SK-N-SH treated with all-trans-retinoic acid at 6 μM for 48 hours (cell line): ENCODE measurements around the gene CDK11A.
A peak's percentile ranks its signal among the peaks of the same experiment; 100 is the strongest.

ENCODE experiments used
- ATAC-seq: fragments of 200-7000 bp; cut with Tn5 transposase; 3 replicates; pipeline ENCODE4 v1.9.1; 2020; ENCODE audit warnings: mild to moderate bottlenecking, moderate library complexity
- ARNTL ChIP-seq: fragments of 450-650 bp; formaldehyde crosslinking; IDR thresholded peaks from 2 replicates; pipeline ENCODE4 v1.5.0; 2020; ENCODE audit warnings: low read depth, mild to moderate bottlenecking, moderate library complexity, borderline replicate concordance
- BACH2 ChIP-seq: fragments of 250-450 bp; sonication (Bioruptor Pico); IDR thresholded peaks from 2 replicates; pipeline ENCODE4 v1.9.0; 2021; ENCODE audit warnings: mild to moderate bottlenecking, borderline replicate concordance
- GLIS3 ChIP-seq: fragments of 250-450 bp; sonication (Bioruptor Pico); IDR thresholded peaks from 2 replicates; pipeline ENCODE4 v1.5.0; 2020; ENCODE audit warnings: mild to moderate bottlenecking, moderate library complexity
- ISL1 ChIP-seq: fragments of 250-450 bp; sonication (Bioruptor Pico); IDR thresholded peaks from 2 replicates; pipeline ENCODE4 v2.1.2; 2022; ENCODE audit warnings: mild to moderate bottlenecking, moderate library complexity
- OSR1 ChIP-seq: fragments of 250-450 bp; sonication (Bioruptor Pico); IDR thresholded peaks from 2 replicates; pipeline ENCODE4 v1.8.0; 2022; ENCODE audit warnings: moderate library complexity, mild to moderate bottlenecking, inconsistent platforms
- PPARA ChIP-seq: fragments of 250-450 bp; sonication (Bioruptor Pico); IDR thresholded peaks from 2 replicates; pipeline ENCODE4 v1.5.0; 2020; ENCODE audit warnings: mild to moderate bottlenecking, borderline replicate concordance
- RARB ChIP-seq: fragments of 250-450 bp; sonication (Bioruptor Pico); IDR thresholded peaks from 2 replicates; pipeline ENCODE4 v1.8.0; 2021; ENCODE audit warnings: mild to moderate bottlenecking, moderate library complexity
- SNAI2 ChIP-seq: fragments of 250-450 bp; sonication (Bioruptor Pico); IDR thresholded peaks from 2 replicates; pipeline ENCODE4 v1.5.0; 2020; ENCODE audit warnings: mild to moderate bottlenecking, moderate library complexity
- TCF4 ChIP-seq: fragments of 250-450 bp; sonication (Bioruptor Pico); IDR thresholded peaks from 2 replicates; pipeline ENCODE4 v1.8.0; 2021; ENCODE audit warnings: mild to moderate bottlenecking, moderate library complexity, borderline replicate concordance
- TOX ChIP-seq: fragments of 250-450 bp; sonication (Bioruptor Pico); IDR thresholded peaks from 2 replicates; pipeline ENCODE4 v1.8.0; 2021; ENCODE audit warnings: mild to moderate bottlenecking, moderate library complexity, borderline replicate concordance
- ZC3H10 ChIP-seq: fragments of 250-450 bp; sonication (Bioruptor Pico); IDR thresholded peaks from 2 replicates; pipeline ENCODE4 v1.5.1; 2021; ENCODE audit warnings: mild to moderate bottlenecking, moderate library complexity
- ZFP3 ChIP-seq: fragments of 250-450 bp; sonication (Bioruptor Pico); IDR thresholded peaks from 2 replicates; pipeline ENCODE4 v1.5.0; 2020; ENCODE audit warnings: mild to moderate bottlenecking, moderate library complexity
- ZFP30 ChIP-seq: fragments of 450-650 bp; formaldehyde crosslinking; IDR thresholded peaks from 2 replicates; pipeline ENCODE4 v1.5.0; 2022; ENCODE audit warnings: mild to moderate bottlenecking, moderate library complexity
- ZNF70 ChIP-seq: fragments of 450-650 bp; formaldehyde crosslinking; IDR thresholded peaks from 2 replicates; pipeline ENCODE4 v1.5.0; 2020; ENCODE audit warnings: mild to moderate bottlenecking, moderate library complexity
- ZNF8 ChIP-seq: fragments of 450-650 bp; formaldehyde crosslinking; IDR thresholded peaks from 2 replicates; pipeline ENCODE4 v1.5.0; 2020; ENCODE audit warnings: mild to moderate bottlenecking, moderate library complexity
- TF ChIP-seq, protein P1 (sequence below): fragments of 250-450 bp; sonication (Bioruptor Pico); IDR thresholded peaks from 2 replicates; pipeline ENCODE4 v1.8.0; 2020; ENCODE audit warnings: mild to moderate bottlenecking, moderate library complexity, borderline replicate concordance
- TF ChIP-seq, protein P2 (sequence below): fragments of 250-450 bp; sonication (Bioruptor Pico); IDR thresholded peaks from 2 replicates; pipeline ENCODE4 v1.5.1; 2021; ENCODE audit warnings: mild to moderate bottlenecking, moderate library complexity
- TF ChIP-seq, protein P3 (sequence below): fragments of 250-450 bp; sonication (Bioruptor Pico); IDR thresholded peaks from 2 replicates; pipeline ENCODE4 v1.8.0; 2021; ENCODE audit warnings: low read depth, mild to moderate bottlenecking, moderate library complexity, borderline replicate concordance
- TF ChIP-seq, protein P4 (sequence below): fragments of 250-450 bp; sonication (Bioruptor Pico); IDR thresholded peaks from 2 replicates; pipeline ENCODE4 v1.5.0; 2020; ENCODE audit warnings: mild to moderate bottlenecking, moderate library complexity
- TF ChIP-seq, protein P5 (sequence below): fragments of 250-450 bp; sonication (Bioruptor Pico); IDR thresholded peaks from 2 replicates; pipeline ENCODE4 v1.5.1; 2020; ENCODE audit warnings: low read depth, mild to moderate bottlenecking, moderate library complexity

Gene CDK11A

DNA sequence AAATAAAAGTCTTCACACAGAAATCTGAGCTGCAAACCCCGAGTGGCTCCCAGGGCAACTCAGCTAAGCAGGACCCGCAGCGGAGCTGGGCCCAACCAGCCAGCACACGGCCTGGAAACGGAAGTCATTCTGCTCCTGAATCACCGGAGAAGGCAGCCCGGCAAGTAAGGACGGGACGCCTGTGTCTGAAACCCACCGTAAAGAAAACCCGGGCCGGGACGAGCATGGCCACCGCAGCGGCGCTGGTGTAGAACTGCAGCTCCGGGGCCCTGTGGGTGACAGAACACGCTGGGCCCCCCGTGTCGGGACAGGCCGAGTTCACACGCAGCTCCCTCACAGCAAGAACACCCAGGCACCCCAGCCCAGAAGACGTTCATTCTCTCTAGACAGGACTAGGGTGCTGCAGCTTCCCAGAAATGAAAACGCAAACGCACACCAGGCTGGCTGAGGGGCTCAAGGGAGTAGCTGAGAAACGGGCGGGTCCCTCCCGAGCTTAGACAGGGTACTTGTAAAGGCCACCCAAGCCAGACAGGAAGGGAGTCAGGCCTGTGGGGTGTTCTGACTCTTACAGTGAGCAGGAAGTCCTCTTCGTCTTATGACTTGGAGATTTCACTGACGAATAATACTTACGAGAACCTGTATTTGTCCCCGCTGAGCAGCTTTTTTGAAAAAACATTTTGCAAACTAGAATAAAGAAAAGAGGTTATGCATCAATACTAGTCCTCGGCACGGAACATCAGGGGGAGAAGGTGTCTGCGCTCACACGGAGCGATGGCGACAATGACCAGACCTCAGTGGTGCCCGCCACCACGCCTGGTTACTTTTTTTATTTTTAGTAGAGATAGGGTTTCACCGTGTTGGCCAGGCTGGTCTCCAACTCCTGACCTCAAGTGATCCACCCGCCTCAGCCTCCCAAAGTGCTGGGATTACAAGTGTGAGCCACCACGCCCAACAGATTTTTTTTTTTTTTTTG, 54.4 kb downstream of the CDK11A start (continued):
- TF ChIP-seq, protein P1, sequence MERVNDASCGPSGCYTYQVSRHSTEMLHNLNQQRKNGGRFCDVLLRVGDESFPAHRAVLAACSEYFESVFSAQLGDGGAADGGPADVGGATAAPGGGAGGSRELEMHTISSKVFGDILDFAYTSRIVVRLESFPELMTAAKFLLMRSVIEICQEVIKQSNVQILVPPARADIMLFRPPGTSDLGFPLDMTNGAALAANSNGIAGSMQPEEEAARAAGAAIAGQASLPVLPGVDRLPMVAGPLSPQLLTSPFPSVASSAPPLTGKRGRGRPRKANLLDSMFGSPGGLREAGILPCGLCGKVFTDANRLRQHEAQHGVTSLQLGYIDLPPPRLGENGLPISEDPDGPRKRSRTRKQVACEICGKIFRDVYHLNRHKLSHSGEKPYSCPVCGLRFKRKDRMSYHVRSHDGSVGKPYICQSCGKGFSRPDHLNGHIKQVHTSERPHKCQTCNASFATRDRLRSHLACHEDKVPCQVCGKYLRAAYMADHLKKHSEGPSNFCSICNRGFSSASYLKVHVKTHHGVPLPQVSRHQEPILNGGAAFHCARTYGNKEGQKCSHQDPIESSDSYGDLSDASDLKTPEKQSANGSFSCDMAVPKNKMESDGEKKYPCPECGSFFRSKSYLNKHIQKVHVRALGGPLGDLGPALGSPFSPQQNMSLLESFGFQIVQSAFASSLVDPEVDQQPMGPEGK, result no peak
- TF ChIP-seq ISL1 (CRISPR knock-in tag), result no peak

DNA sequence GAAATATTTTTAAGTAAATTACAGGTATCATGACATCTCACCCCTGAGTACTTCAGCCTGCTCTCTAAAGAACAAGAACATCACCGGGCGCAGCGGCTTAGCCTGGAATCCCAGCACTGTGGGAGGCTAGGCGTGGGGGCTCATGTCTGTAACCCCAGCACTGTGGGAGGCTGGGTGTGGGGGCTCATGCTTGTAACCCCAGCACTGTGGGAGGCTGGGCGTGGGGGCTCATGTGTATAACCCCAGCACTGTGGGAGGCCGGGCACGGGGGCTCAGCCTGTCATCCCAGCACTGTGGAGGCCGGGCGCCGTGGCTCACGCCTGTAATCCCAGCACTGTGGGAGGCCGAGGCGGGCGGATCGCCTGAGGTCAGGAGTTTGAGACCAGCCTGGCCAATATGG, 57.6 kb downstream of the CDK11A start:
- no peak for ATAC-seq
- TF ChIP-seq, protein P2, sequence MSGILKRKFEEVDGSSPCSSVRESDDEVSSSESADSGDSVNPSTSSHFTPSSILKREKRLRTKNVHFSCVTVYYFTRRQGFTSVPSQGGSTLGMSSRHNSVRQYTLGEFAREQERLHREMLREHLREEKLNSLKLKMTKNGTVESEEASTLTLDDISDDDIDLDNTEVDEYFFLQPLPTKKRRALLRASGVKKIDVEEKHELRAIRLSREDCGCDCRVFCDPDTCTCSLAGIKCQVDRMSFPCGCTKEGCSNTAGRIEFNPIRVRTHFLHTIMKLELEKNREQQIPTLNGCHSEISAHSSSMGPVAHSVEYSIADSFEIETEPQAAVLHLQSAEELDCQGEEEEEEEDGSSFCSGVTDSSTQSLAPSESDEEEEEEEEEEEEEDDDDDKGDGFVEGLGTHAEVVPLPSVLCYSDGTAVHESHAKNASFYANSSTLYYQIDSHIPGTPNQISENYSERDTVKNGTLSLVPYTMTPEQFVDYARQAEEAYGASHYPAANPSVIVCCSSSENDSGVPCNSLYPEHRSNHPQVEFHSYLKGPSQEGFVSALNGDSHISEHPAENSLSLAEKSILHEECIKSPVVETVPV, result no peak
- TF ChIP-seq ISL1 (CRISPR knock-in tag), result no peak
- no peak for TF ChIP-seq BACH2
- TF ChIP-seq, protein P3, sequence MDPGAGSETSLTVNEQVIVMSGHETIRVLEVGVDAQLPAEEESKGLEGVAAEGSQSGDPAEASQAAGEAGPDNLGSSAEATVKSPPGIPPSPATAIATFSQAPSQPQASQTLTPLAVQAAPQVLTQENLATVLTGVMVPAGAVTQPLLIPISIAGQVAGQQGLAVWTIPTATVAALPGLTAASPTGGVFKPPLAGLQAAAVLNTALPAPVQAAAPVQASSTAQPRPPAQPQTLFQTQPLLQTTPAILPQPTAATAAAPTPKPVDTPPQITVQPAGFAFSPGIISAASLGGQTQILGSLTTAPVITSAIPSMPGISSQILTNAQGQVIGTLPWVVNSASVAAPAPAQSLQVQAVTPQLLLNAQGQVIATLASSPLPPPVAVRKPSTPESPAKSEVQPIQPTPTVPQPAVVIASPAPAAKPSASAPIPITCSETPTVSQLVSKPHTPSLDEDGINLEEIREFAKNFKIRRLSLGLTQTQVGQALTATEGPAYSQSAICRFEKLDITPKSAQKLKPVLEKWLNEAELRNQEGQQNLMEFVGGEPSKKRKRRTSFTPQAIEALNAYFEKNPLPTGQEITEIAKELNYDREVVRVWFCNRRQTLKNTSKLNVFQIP, result no peak
- TF ChIP-seq, protein P1, result no peak
- no peak for TF ChIP-seq ZNF70 (CRISPR knock-in tag)
- TF ChIP-seq ZFP30 (CRISPR knock-in tag), result no peak
- TF ChIP-seq, protein P4, sequence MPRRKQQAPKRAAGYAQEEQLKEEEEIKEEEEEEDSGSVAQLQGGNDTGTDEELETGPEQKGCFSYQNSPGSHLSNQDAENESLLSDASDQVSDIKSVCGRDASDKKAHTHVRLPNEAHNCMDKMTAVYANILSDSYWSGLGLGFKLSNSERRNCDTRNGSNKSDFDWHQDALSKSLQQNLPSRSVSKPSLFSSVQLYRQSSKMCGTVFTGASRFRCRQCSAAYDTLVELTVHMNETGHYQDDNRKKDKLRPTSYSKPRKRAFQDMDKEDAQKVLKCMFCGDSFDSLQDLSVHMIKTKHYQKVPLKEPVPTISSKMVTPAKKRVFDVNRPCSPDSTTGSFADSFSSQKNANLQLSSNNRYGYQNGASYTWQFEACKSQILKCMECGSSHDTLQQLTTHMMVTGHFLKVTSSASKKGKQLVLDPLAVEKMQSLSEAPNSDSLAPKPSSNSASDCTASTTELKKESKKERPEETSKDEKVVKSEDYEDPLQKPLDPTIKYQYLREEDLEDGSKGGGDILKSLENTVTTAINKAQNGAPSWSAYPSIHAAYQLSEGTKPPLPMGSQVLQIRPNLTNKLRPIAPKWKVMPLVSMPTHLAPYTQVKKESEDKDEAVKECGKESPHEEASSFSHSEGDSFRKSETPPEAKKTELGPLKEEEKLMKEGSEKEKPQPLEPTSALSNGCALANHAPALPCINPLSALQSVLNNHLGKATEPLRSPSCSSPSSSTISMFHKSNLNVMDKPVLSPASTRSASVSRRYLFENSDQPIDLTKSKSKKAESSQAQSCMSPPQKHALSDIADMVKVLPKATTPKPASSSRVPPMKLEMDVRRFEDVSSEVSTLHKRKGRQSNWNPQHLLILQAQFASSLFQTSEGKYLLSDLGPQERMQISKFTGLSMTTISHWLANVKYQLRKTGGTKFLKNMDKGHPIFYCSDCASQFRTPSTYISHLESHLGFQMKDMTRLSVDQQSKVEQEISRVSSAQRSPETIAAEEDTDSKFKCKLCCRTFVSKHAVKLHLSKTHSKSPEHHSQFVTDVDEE (CRISPR knock-in tag), result no peak
- TF ChIP-seq PPARA (CRISPR knock-in tag), result no peak
- no peak for TF ChIP-seq SNAI2 (CRISPR knock-in tag)
- TF ChIP-seq OSR1 (CRISPR knock-in tag), result no peak
- TF ChIP-seq, protein P5, sequence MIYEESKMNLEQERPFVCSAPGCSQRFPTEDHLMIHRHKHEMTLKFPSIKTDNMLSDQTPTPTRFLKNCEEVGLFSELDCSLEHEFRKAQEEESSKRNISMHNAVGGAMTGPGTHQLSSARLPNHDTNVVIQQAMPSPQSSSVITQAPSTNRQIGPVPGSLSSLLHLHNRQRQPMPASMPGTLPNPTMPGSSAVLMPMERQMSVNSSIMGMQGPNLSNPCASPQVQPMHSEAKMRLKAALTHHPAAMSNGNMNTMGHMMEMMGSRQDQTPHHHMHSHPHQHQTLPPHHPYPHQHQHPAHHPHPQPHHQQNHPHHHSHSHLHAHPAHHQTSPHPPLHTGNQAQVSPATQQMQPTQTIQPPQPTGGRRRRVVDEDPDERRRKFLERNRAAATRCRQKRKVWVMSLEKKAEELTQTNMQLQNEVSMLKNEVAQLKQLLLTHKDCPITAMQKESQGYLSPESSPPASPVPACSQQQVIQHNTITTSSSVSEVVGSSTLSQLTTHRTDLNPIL (CRISPR knock-in tag), result no peak
- TF ChIP-seq ARNTL (CRISPR knock-in tag), result no peak

DNA sequence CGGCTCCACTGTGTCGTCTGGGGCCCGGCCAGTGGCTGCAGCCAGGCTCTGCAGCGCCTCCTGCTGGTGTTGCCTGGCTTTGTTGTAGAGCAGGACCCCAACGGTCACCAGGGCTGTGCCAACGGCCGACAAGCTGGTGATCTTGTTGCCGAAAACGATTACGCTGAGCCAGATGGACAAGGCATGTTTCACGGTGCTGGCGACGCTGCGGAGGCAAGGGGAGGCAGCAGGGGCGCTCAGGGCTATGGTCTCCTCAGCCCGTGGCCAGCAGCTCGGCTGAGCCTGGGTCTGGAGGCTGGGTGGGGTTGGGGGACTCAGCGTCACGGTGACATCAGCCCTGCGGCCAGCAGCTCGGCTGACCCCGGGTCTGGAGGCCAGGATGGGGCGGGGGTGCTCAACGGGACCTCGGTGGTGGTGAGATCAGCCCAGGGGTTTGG, 58.3 kb downstream of the CDK11A start:
- ATAC-seq, result peak; percentile 23
- no peak for TF ChIP-seq ZNF8 (CRISPR knock-in tag)
- TF ChIP-seq, protein P4 (CRISPR knock-in tag), result no peak
- no peak for TF ChIP-seq ARNTL (CRISPR knock-in tag)
- no peak for TF ChIP-seq SNAI2 (CRISPR knock-in tag)
- no peak for TF ChIP-seq ZNF70 (CRISPR knock-in tag)
- TF ChIP-seq BACH2, result no peak
- TF ChIP-seq ISL1 (CRISPR knock-in tag), result no peak
- TF ChIP-seq ZFP3 (CRISPR knock-in tag), result no peak
- TF ChIP-seq TCF4, result no peak
- TF ChIP-seq, protein P1, result no peak
- no peak for TF ChIP-seq RARB
- no peak for TF ChIP-seq TOX
- TF ChIP-seq GLIS3 (CRISPR knock-in tag), result no peak
- TF ChIP-seq ZC3H10 (CRISPR knock-in tag), result no peak
